ENCODE measurements around the gene GP9. TPM values are rescaled to one million over a fixed set of nuclear protein-coding genes. Genes with fewer than 3 reads are reported as not detected.
"Not testable (repeated sequence)": the region's sequence is repeated elsewhere in the genome, so short reads cannot be mapped to it uniquely, and the experiment has no call there.

Gene GP9
- total RNA-seq, 4 donors from 2014 or later: not detected

GRCh38 chr3:129104498-129105079 lies 44.0 kb downstream of the GP9 start:
- Histone ChIP-seq H3K27ac (no peak overlapping the region), H3K36me3 (peaks cover 0 to 11% (median 0%) of the 10 kb centered on the region in 3 donors), H3K4me1 (no peaks in the 10 kb centered on the region), H3K4me3 (no peak overlapping the region), H3K27me3 (no peaks in the 10 kb centered on the region), H3K9me3 (no peaks in the 10 kb centered on the region)
- TF ChIP-seq CTCF (IDR thresholded peaks at IDR 0.05): no peak
- no peak for TF ChIP-seq POLR2A (IDR thresholded peaks at IDR 0.05)
- DNase-seq: no peak

GRCh38 chr3:129105862-129106261 lies 45.3 kb downstream of the GP9 start:
- Histone ChIP-seq H3K36me3 (peaks cover 0 to 7% (median 0%) of the 10 kb centered on the region in 3 donors), H3K4me3 (no peak overlapping the region), H3K4me1 (no peaks in the 10 kb centered on the region), H3K27me3 (no peaks in the 10 kb centered on the region), H3K27ac (no peak overlapping the region), H3K9me3 (no peaks in the 10 kb centered on the region)
- TF ChIP-seq CTCF (IDR thresholded peaks at IDR 0.05) (no peak), POLR2A (IDR thresholded peaks at IDR 0.05) (no peak)
- DNase-seq: no peak

- Histone ChIP-seq H3K4me1 (no peaks in the 10 kb centered on the region), H3K4me3 (no peak overlapping the region), H3K36me3 (peaks cover 0 to 7% (median 0%) of the 10 kb centered on the region in 3 donors), H3K9me3 (no peaks in the 10 kb centered on the region), H3K27me3 (no peaks in the 10 kb centered on the region), H3K27ac (no peak overlapping the region)
- no peak for TF ChIP-seq POLR2A (IDR thresholded peaks at IDR 0.05)
- no peak for DNase-seq
Observed at GRCh38 chr3:129106320-129106719, 45.7 kb downstream of the GP9 start.

- Histone ChIP-seq H3K9me3 (no peaks in the 10 kb centered on the region), H3K4me1 (no peaks in the 10 kb centered on the region), H3K4me3 (no peak overlapping the region), H3K27ac (no peak overlapping the region), H3K27me3 (no peaks in the 10 kb centered on the region), H3K36me3 (peaks cover 0 to 7% (median 0%) of the 10 kb centered on the region in 3 donors)
- no peak for TF ChIP-seq POLR2A (IDR thresholded peaks at IDR 0.05)
- no peak for DNase-seq
Observed at GRCh38 chr3:129106866-129107565, 46.4 kb downstream of the GP9 start.

GRCh38 chr3:129107793-129108192 lies 47.2 kb downstream of the GP9 start:
- Histone ChIP-seq H3K4me3 (no peak overlapping the region), H3K27me3 (no peaks in the 10 kb centered on the region), H3K9me3 (no peaks in the 10 kb centered on the region), H3K36me3 (peaks cover 0 to 7% (median 0%) of the 10 kb centered on the region in 3 donors), H3K4me1 (no peaks in the 10 kb centered on the region), H3K27ac (no peak overlapping the region)
- DNase-seq: no peak
- TF ChIP-seq POLR2A (IDR thresholded peaks at IDR 0.05) (no peak), CTCF (IDR thresholded peaks at IDR 0.05) (no peak)

GRCh38 chr3:129111076-129111780 lies 50.6 kb downstream of the GP9 start:
- not testable (repeated sequence) for H3K4me1 ChIP-seq, H3K36me3 ChIP-seq, H3K27ac ChIP-seq, H3K9me3 ChIP-seq, H3K27me3 ChIP-seq, H3K4me3 ChIP-seq, DNase-seq

Other genes starting within 250 kb of the GP9 start
- 10 to 100 TPM; 27.3 to 91.2 (median 49.5) TPM for gene ACAD9, start 181.2 kb upstream of the GP9 start, total RNA-seq
- 1 to 10 TPM in 3 of 4 donors, not detected in 1; 1.5 to 2.4 (median 1.7) TPM for gene CFAP92, start 66.7 kb upstream of the GP9 start, total RNA-seq
- 10 to 100 TPM in 1 of 4 donors, 1 to 10 TPM in 3; 3.3 to 40.4 (median 4.0) TPM for gene EFCC1, start 59.5 kb upstream of the GP9 start, total RNA-seq
- 10 to 100 TPM in 3 of 4 donors, 1 to 10 TPM in 1; 9.1 to 18.7 (median 11.3) TPM for gene RAB43, start 61.0 kb downstream of the GP9 start, total RNA-seq
- gene ISY1, start 100.3 kb downstream of the GP9 start, total RNA-seq: 10 to 100 TPM; 11.1 to 24.9 (median 18.2) TPM
- gene CNBP, start 123.1 kb downstream of the GP9 start, total RNA-seq: 100 to 1,000 TPM; 191 to 261 (median 231) TPM
- 100 to 1,000 TPM; 120 to 220 (median 176) TPM for gene COPG1, start 188.8 kb downstream of the GP9 start, total RNA-seq
- gene HMCES, start 218.1 kb downstream of the GP9 start, total RNA-seq: 10 to 100 TPM; 22.2 to 29.7 (median 24.2) TPM